Peyer's patch (tissue), 4 donors: Measurements from ENCODE around the gene CCR2.

Experiments
- POLR2A ChIP-seq, 2 donors: fragments of 450-650 bp; IDR thresholded peaks; one replicate each; pipeline ENCODE4 v1.5.1; 2017; ENCODE audit warnings: antibody characterized with exemption in 2 of 2, mild to moderate bottlenecking in 2 of 2, moderate library complexity in 2 of 2
- TF ChIP-seq, protein P1 (sequence below), 6 experiments: fragments of 450-650 bp in 4 of 6; fragments of 200-600 bp in 2 of 6; sonication (generic) in 1 of 6; IDR thresholded peaks; one replicate each; pipeline ENCODE4 v1.5.1; 2017 to 2019; ENCODE audit warnings: antibody characterized with exemption in 6 of 6, mild to moderate bottlenecking in 3 of 6, moderate library complexity in 1 of 6

DNA sequence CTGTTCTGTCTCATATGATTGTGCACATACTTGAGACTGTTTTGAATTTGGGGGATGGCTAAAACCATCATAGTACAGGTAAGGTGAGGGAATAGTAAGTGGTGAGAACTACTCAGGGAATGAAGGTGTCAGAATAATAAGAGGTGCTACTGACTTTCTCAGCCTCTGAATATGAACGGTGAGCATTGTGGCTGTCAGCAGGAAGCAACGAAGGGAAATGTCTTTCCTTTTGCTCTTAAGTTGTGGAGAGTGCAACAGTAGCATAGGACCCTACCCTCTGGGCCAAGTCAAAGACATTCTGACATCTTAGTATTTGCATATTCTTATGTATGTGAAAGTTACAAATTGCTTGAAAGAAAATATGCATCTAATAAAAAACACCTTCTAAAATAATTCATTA lies 21.9 kb downstream of the CCR2 start:
- TF ChIP-seq, protein P1, sequence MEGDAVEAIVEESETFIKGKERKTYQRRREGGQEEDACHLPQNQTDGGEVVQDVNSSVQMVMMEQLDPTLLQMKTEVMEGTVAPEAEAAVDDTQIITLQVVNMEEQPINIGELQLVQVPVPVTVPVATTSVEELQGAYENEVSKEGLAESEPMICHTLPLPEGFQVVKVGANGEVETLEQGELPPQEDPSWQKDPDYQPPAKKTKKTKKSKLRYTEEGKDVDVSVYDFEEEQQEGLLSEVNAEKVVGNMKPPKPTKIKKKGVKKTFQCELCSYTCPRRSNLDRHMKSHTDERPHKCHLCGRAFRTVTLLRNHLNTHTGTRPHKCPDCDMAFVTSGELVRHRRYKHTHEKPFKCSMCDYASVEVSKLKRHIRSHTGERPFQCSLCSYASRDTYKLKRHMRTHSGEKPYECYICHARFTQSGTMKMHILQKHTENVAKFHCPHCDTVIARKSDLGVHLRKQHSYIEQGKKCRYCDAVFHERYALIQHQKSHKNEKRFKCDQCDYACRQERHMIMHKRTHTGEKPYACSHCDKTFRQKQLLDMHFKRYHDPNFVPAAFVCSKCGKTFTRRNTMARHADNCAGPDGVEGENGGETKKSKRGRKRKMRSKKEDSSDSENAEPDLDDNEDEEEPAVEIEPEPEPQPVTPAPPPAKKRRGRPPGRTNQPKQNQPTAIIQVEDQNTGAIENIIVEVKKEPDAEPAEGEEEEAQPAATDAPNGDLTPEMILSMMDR (IDR thresholded peaks at IDR 0.05): no peak
- TF ChIP-seq POLR2A (IDR thresholded peaks at IDR 0.05): no peak
